GM13976 (cell line): ENCODE measurements around the gene KLHL3.

Experiments used
- DNase-seq: peaks from one replicate; pipeline ENCODE4 v3.0.0; 2012; ENCODE audit warnings: low spot score
- CTCF ChIP-seq: IDR thresholded peaks from 2 replicates; pipeline ENCODE4 v1.5.1; 2012; ENCODE audit warnings: borderline replicate concordance, mild to moderate bottlenecking; ENCODE audit not compliant: insufficient read depth; ENCODE audit errors: extremely low read depth, missing control alignments, control extremely low read depth
- in situ Hi-C: fragments of 300-500 bp; cut with MboI; formaldehyde crosslinking; loops from one replicate; pipeline ENCODE4 v1.12.0; 2022; ENCODE audit warnings: low sequenced_read_pairs, mixed read lengths, inconsistent platforms; ENCODE audit not compliant: unreplicated experiment

KLHL3 gene

GRCh38 chr5:137621861-137622823, 113.7 kb downstream of the KLHL3 start:
- no peak for DNase-seq
- in situ Hi-C loops: no loop called here
- no peak for TF ChIP-seq CTCF

GRCh38 chr5:137621306-137621705, 114.6 kb downstream of the KLHL3 start:
- no peak for TF ChIP-seq CTCF
- DNase-seq: no peak
- in situ Hi-C loops: no loop called here

DNA sequence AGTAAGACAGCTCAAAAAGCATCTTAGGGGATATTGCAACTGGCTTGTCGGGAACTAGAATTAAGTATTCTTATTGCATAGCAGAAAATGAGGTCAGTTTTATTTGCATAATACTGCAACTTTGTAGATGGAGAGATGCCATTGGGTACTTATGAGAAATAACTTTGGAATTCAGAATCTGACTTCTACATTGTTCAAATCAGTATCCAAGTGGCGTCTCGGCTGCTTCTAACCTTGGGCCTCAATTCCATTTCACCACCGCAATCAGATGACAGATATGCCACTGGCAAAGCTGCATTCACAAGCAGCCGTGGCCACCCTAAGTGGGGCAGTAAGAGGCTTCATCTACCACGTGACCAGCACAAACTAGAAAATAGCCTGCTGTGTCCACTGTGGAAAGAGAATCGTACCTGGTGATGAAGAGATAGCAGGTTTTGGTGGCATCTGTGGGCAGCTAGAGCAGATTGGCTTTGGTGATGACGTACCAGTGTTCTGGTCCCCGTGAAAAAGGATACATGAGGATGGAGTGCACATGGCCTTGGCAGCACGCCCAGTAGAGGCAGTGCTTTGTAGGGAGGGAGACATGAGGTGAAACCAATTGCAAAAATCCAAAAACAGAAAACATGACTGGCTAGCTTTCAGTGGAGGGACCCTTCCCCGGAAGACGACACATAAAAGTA, 116.6 kb downstream of the KLHL3 start:
- TF ChIP-seq CTCF: no peak
- no peak for DNase-seq
- in situ Hi-C loops: no loop called here

DNA sequence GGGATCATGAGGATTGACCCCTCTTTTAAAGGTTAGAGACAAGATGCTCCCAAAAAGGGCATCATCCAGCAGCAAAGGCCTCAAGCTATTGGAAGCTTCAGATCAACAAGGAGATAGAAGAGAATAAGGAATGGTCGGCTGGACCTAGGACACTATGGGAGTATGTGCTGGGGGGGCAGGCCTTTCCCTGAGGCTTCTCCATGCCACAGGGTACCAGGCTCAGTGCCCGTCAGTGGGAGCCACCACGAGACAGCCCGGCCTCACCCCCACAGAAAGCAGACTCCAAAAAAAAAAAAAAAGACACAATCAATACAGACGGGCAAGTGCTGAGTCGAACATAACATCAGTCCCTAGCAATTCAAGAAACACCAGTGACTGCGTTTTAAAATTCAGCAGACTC, 117.4 kb downstream of the KLHL3 start:
- no peak for TF ChIP-seq CTCF
- DNase-seq: no peak
- in situ Hi-C loops: no loop called here

DNA sequence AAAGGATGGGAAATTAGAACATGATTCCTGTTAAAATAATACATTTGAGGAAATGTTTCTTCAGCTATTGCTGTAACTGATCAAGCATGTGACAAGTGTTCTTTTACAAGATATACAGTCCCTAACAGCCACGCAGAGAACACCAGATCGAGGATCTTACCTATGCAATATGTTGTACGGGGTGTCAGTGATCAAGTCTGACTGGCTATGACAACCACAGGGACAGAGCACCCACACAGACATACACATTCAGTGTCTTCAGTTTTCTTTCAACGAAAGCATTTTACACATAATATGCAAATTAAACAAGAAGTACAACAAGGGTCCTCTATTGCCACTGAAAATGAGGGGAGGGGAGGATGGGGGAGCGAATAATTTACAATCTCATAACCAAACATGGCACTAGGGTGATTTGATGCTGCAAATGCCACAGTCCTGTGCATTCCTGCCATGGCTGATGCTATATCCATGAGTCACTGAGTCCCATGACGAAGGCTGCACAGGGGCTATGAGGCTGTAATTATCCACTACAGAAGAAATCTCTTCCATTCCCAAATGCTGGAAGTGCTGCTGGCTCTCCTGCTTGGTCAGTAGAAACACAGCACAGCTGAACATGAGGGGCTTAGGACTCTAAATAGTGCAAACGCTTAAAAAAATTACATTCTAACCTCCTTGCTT, 118.2 kb downstream of the KLHL3 start:
- no peak for DNase-seq

More for the DNA sequence above, 118.2 kb downstream of the KLHL3 start:
- no peak for TF ChIP-seq CTCF
- in situ Hi-C loops: no loop called here
